Stomach smooth muscle (tissue), 2 donors: ENCODE measurements around the gene CSTF2T.
A peak's percentile ranks its signal among the peaks of the same experiment; 100 is the strongest.

Source experiments
- H3K27ac ChIP-seq: one replicate; pipeline ENCODE4 v1.7.0; 2013; ENCODE audit warnings: mild to moderate bottlenecking, low read length, inconsistent platforms
- H3K27me3 ChIP-seq, 2 donors: one replicate each; pipeline ENCODE4 v1.7.0; 2013; ENCODE audit warnings: low read length in 2 of 2; ENCODE audit not compliant: insufficient read depth in 2 of 2, control insufficient read depth in 1 of 2
- H3K36me3 ChIP-seq, 2 donors: one replicate each; pipeline ENCODE4 v1.7.0; 2013; ENCODE audit warnings: low read length in 2 of 2; ENCODE audit not compliant: control insufficient read depth in 2 of 2, insufficient read depth in 2 of 2
- H3K4me1 ChIP-seq: one replicate; pipeline ENCODE4 v1.7.0; 2013; ENCODE audit warnings: low read length; ENCODE audit not compliant: control insufficient read depth, insufficient read depth
- H3K4me3 ChIP-seq, 2 donors: one replicate each; pipeline ENCODE4 v1.7.0; 2013; ENCODE audit warnings: low read length in 2 of 2
- H3K9ac ChIP-seq, 2 donors: one replicate each; pipeline ENCODE4 v1.7.0; 2013; ENCODE audit warnings: low read length in 2 of 2, mild to moderate bottlenecking in 1 of 2
- H3K9me3 ChIP-seq, 2 donors: one replicate each; pipeline ENCODE4 v1.7.0; 2013; ENCODE audit warnings: low read length in 2 of 2; ENCODE audit not compliant: control insufficient read depth in 2 of 2
- donor health status: healthy.
- donor health status: Pancreatic carcinoma.

Gene CSTF2T

GRCh38 chr10:51716981-51717380 lies 17.6 kb upstream of the CSTF2T start:
- Histone ChIP-seq H3K27ac (no peak overlapping the region), H3K27me3 (no peaks in the 10 kb centered on the region), H3K36me3 (no peaks in the 10 kb centered on the region), H3K9ac (no peak overlapping the region), H3K4me3 (no peak overlapping the region), H3K4me1 (peaks cover 4% of the 10 kb centered on the region), H3K9me3 (no peaks in the 10 kb centered on the region)

GRCh38 chr10:51711519-51711891 lies 12.1 kb upstream of the CSTF2T start:
- Histone ChIP-seq H3K9ac (no peak overlapping the region), H3K9me3 (no peaks in the 10 kb centered on the region), H3K4me3 (no peak overlapping the region), H3K36me3 (no peaks in the 10 kb centered on the region), H3K27me3 (no peaks in the 10 kb centered on the region), H3K27ac (no peak overlapping the region), H3K4me1 (peaks cover 13% of the 10 kb centered on the region)

GRCh38 chr10:51709324-51709972 lies 10.1 kb upstream of the CSTF2T start:
- Histone ChIP-seq H3K9me3 (no peaks in the 10 kb centered on the region), H3K4me1 (peaks cover 15% of the 10 kb centered on the region), H3K27ac (peak overlapping the region; percentile 86)

GRCh38 chr10:51708609-51709008 lies 9.2 kb upstream of the CSTF2T start:
- peak overlapping the region; percentile 86 for H3K27ac ChIP-seq
- H3K27me3 ChIP-seq, result no peaks in the 10 kb centered on the region
- H3K36me3 ChIP-seq, result no peaks in the 10 kb centered on the region
- H3K4me3 ChIP-seq, result no peak overlapping the region
- peak overlapping the region in 1 of 2 donors; percentile 59 for H3K9ac ChIP-seq
- peaks cover 15% of the 10 kb centered on the region for H3K4me1 ChIP-seq
- H3K9me3 ChIP-seq, result no peaks in the 10 kb centered on the region

More at GRCh38 chr10:51709324-51709972, 10.1 kb upstream of the CSTF2T start:
- no peak overlapping the region for H3K9ac ChIP-seq
- H3K36me3 ChIP-seq, result no peaks in the 10 kb centered on the region
- no peak overlapping the region for H3K4me3 ChIP-seq
- no peaks in the 10 kb centered on the region for H3K27me3 ChIP-seq

GRCh38 chr10:51707821-51708424 lies 8.5 kb upstream of the CSTF2T start:
- H3K4me3 ChIP-seq, result no peak overlapping the region
- no peaks in the 10 kb centered on the region for H3K36me3 ChIP-seq
- peak overlapping the region; percentile 86 for H3K27ac ChIP-seq
- H3K27me3 ChIP-seq, result no peaks in the 10 kb centered on the region
- H3K9me3 ChIP-seq, result no peaks in the 10 kb centered on the region
- peak overlapping the region in 1 of 2 donors; percentile 59 for H3K9ac ChIP-seq
- H3K4me1 ChIP-seq, result peaks cover 15% of the 10 kb centered on the region

GRCh38 chr10:51707392-51707791 lies 8.0 kb upstream of the CSTF2T start:
- Histone ChIP-seq H3K36me3 (no peaks in the 10 kb centered on the region), H3K4me3 (no peak overlapping the region), H3K9me3 (no peaks in the 10 kb centered on the region), H3K4me1 (peaks cover 15% of the 10 kb centered on the region), H3K9ac (peak overlapping the region in 1 of 2 donors; percentile 59), H3K27ac (peak overlapping the region; percentile 86), H3K27me3 (no peaks in the 10 kb centered on the region)

- Histone ChIP-seq H3K9ac (peak overlapping the region in 1 of 2 donors; percentile 59), H3K9me3 (no peaks in the 10 kb centered on the region), H3K27me3 (no peaks in the 10 kb centered on the region), H3K4me1 (peaks cover 15% of the 10 kb centered on the region), H3K4me3 (no peak overlapping the region), H3K27ac (peak overlapping the region; percentile 86), H3K36me3 (no peaks in the 10 kb centered on the region)
Measured at GRCh38 chr10:51706225-51706624, 6.8 kb upstream of the CSTF2T start.

- H3K27ac ChIP-seq, result peak overlapping the region; percentile 86
- H3K27me3 ChIP-seq, result no peaks in the 10 kb centered on the region
- H3K9me3 ChIP-seq, result no peaks in the 10 kb centered on the region
- peak overlapping the region in 1 of 2 donors; percentile 34 for H3K9ac ChIP-seq
- no peaks in the 10 kb centered on the region for H3K36me3 ChIP-seq
- no peak overlapping the region for H3K4me3 ChIP-seq
- peaks cover 15% of the 10 kb centered on the region for H3K4me1 ChIP-seq
Measured at GRCh38 chr10:51705774-51706173, 6.4 kb upstream of the CSTF2T start.

GRCh38 chr10:51700228-51700817 lies 928 bp upstream of the CSTF2T start:
- H3K4me1 ChIP-seq, result peaks cover 23% of the 10 kb centered on the region

GRCh38 chr10:51699145-51699474 lies 285 bp downstream of the CSTF2T start:
- Histone ChIP-seq H3K27ac (peak overlapping the region; percentile 95), H3K4me1 (peaks cover 23% of the 10 kb centered on the region), H3K27me3 (no peaks in the 10 kb centered on the region), H3K9ac (peak overlapping the region; percentile 91 to 96), H3K36me3 (peaks cover 0 to 3% of the 10 kb centered on the region in 2 donors), H3K9me3 (no peaks in the 10 kb centered on the region), H3K4me3 (peak overlapping the region; percentile 94 to 97)

More at GRCh38 chr10:51700228-51700817, 928 bp upstream of the CSTF2T start:
- Histone ChIP-seq H3K9me3 (no peaks in the 10 kb centered on the region), H3K27ac (peak overlapping the region; percentile 95), H3K36me3 (peaks cover 0 to 3% of the 10 kb centered on the region in 2 donors), H3K9ac (peak overlapping the region; percentile 91 to 96), H3K4me3 (peak overlapping the region; percentile 94 to 97), H3K27me3 (no peaks in the 10 kb centered on the region)
